GM12864 (cell line): ENCODE data around the gene MX1.

Experiments
- DNase-seq: peaks from one replicate; pipeline ENCODE4 v3.0.0-alpha.2; 2011; ENCODE audit warnings: low read depth
- H3K4me3 ChIP-seq: 2 replicates; pipeline ENCODE4 v1.5.1; 2011; ENCODE audit warnings: mild to moderate bottlenecking, low read depth, low read length, control low read depth
- TF ChIP-seq, protein P1 (sequence below): IDR thresholded peaks from 2 replicates; pipeline ENCODE4 v1.5.1; 2011; ENCODE audit warnings: low read depth, mild to moderate bottlenecking, moderate library complexity, low read length, control low read depth, inconsistent platforms; ENCODE audit errors: missing control alignments

Gene MX1

GRCh38 chr21:41459884-41460534, 34.0 kb downstream of the MX1 start:
- TF ChIP-seq, protein P1, sequence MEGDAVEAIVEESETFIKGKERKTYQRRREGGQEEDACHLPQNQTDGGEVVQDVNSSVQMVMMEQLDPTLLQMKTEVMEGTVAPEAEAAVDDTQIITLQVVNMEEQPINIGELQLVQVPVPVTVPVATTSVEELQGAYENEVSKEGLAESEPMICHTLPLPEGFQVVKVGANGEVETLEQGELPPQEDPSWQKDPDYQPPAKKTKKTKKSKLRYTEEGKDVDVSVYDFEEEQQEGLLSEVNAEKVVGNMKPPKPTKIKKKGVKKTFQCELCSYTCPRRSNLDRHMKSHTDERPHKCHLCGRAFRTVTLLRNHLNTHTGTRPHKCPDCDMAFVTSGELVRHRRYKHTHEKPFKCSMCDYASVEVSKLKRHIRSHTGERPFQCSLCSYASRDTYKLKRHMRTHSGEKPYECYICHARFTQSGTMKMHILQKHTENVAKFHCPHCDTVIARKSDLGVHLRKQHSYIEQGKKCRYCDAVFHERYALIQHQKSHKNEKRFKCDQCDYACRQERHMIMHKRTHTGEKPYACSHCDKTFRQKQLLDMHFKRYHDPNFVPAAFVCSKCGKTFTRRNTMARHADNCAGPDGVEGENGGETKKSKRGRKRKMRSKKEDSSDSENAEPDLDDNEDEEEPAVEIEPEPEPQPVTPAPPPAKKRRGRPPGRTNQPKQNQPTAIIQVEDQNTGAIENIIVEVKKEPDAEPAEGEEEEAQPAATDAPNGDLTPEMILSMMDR = no peak
- no peak for DNase-seq
- no peak overlapping the region for H3K4me3 ChIP-seq

DNA sequence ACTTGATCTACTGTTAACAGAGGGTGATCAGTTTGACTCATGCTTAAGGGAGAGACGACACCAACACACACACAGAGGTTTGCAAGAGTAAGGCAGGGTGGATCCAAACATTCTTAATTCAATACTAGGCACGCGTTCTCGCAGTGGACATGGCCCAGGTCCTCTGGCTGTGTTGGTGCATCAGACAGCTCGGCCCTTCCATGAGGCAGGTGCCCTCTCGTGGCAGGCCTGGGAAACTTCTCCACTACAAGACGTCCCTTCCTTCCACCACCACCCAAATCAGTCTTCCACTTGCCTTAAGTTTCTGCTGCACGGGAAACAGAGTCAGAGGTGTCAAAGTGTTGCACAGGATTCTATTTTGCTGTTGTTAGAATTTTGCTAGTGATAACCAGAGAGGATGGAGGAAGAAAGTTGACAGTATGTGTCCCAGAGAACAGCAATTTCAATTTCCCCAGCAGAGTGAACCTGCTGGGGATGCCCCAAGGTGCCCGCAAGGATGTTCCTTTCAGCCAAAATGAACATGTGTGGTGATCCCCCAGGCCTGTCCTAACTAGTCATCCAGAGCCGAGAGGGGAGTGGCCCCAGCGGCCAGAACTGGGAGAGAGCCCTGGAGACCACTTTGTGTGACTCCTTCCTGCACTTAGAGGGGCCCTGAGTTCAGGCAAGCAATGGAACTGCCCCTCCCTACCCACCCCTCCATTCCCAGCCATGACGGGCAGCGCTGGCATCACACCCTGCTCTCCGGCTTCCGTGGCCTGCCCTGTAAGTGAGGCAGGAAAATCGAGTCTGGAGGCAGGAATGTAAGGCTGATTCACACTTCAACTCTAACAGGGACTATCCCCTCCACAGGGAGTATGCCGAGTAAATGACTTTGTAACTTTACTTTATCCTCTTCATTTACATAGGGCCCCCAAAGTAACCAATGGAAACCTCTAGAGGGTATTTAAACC, 34.8 kb downstream of the MX1 start:
- DNase-seq = peak; percentile 12
- no peak overlapping the region for H3K4me3 ChIP-seq
- TF ChIP-seq, protein P1 = peak; percentile 89

DNA sequence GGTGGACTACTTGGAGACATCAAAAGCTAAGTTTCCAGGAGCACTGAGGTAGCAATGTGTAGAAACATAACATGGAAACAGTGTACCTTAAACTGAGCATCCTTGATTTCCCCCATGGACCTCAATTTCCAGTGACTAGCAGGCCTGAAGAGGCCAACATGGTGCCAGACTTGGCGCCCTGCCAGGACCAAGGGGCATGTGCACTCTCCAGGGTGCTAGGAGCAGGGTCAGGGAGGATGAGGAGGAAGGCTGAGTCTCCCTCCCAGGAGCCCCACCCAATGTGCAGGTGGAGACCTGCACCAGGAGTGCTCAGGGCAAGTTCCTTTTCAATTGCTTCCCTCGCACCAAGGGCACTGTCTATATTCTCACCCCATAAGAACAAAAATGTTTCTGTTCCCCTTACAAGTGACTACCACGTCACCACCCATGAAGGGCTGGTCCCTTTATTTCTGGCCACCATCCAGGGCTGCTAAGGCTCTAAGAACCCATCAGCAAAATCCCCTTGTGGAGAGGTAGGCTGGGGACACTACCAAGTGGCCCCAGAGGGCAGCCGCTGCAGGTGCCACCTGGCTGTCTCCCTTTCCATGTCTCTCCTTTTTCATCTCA, 39.2 kb downstream of the MX1 start:
- TF ChIP-seq, protein P1 = no peak

GRCh38 chr21:41466024-41466820, 40.2 kb downstream of the MX1 start:
- no peak for DNase-seq
- H3K4me3 ChIP-seq = no peak overlapping the region
- TF ChIP-seq, protein P1 = no peak

More for the DNA sequence above, 39.2 kb downstream of the MX1 start:
- no peak for DNase-seq
- H3K4me3 ChIP-seq = no peak overlapping the region

- TF ChIP-seq, protein P1 = no peak
- H3K4me3 ChIP-seq = no peak overlapping the region
- no peak for DNase-seq
Observed at GRCh38 chr21:41470054-41470453, 44.0 kb downstream of the MX1 start.

DNA sequence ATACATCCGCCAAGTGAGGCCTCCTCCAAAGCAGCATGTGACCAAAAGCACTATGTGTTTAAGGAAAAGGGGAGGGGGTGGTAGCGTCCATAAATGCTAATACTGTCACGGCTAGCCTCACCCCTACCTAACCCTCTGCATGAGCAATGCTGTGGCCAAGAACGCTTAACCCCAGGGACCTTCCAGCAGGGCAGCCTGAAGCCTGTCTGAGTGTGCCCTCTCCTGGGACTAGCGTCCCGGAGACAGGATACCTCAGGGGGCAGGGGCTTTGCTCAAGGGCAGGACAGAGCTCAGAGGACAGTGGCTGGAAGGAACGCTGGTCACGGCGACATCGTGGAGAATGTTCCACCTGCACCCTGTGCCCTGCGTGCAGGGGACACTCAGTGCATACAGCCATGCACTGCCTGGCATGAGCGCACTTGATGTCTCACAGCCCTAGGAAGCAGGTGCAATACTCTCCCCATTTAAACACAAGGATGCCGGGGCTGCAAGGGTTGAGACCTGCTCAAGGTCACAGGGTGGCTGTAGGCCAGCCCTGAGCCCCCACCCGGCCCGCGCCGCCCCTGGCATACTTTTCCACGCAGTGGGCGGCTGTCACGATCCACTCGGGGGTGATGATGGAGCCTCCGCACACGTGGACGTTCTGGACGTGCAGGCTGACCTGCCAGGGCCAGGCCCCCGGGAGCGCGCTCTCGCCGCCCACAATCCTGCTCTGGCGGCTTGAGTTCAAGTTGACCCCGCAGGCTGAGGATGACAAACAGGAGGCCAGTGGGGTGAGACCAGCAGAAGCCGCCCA, 46.9 kb downstream of the MX1 start:
- DNase-seq = no peak
- H3K4me3 ChIP-seq = no peak overlapping the region
- TF ChIP-seq, protein P1 = no peak
